SU-DHL-6 (cell line): ENCODE measurements around the gene SYT9.

Source experiments
- H2AFZ ChIP-seq: fragments of 200-600 bp; sonication (generic); 2 replicates; pipeline ENCODE4 v1.6.1; 2014; ENCODE audit warnings: low read depth, mild to moderate bottlenecking, moderate library complexity, mixed read lengths, antibody characterized with exemption, low read length; ENCODE audit not compliant: severe bottlenecking
- H3F3A ChIP-seq: fragments of 200-600 bp; shearing (Covaris generic); 2 replicates; pipeline ENCODE4 v1.6.0; 2016; ENCODE audit warnings: antibody characterized with exemption, mild to moderate bottlenecking; ENCODE audit not compliant: insufficient read depth
- H3K27ac ChIP-seq: fragments of 200-600 bp; sonication (generic); 2 replicates; pipeline ENCODE4 v1.5.1; 2016; ENCODE audit warnings: low read depth, mild to moderate bottlenecking, low read length, moderate library complexity, mixed read lengths
- H3K27me3 ChIP-seq: fragments of 200-600 bp; sonication (generic), shearing (Covaris generic); 2 replicates; pipeline ENCODE4 v1.6.0; 2014; ENCODE audit warnings: mild to moderate bottlenecking, low read length
- H3K36me3 ChIP-seq: fragments of 200-600 bp; sonication (generic); 2 replicates; pipeline ENCODE4 v1.6.1; 2014; ENCODE audit warnings: mild to moderate bottlenecking, low read length, mixed read lengths
- H3K4me2 ChIP-seq: fragments of 300-600, 200-600 bp; shearing (Covaris generic), sonication (generic); 2 replicates; pipeline ENCODE4 v1.6.0; 2014; ENCODE audit warnings: low read length, low read depth, mild to moderate bottlenecking; ENCODE audit not compliant: poor library complexity, severe bottlenecking
- H3K4me3 ChIP-seq: fragments of 200-600 bp; sonication (generic); 2 replicates; pipeline ENCODE4 v1.5.1; 2014; ENCODE audit warnings: antibody characterized with exemption, low read length, mild to moderate bottlenecking, mixed read lengths; ENCODE audit not compliant: insufficient read depth, poor library complexity, severe bottlenecking
- H3K79me2 ChIP-seq: fragments of 200-600 bp; sonication (generic); 2 replicates; pipeline ENCODE4 v1.6.1; 2014; ENCODE audit warnings: mild to moderate bottlenecking, low read length, moderate library complexity; ENCODE audit not compliant: insufficient read depth
- H3K9ac ChIP-seq: fragments of 200-600 bp; sonication (generic); 2 replicates; pipeline ENCODE4 v1.7.0; 2014; ENCODE audit warnings: mild to moderate bottlenecking, low read length
- H3K9me2 ChIP-seq: fragments of 200-600 bp; sonication (generic); replicated peaks from 2 replicates; pipeline ENCODE4 v1.6.1; 2014; ENCODE audit warnings: low read length; ENCODE audit not compliant: insufficient read depth
- H3K9me3 ChIP-seq: fragments of 200-600 bp; sonication (generic); 2 replicates; pipeline ENCODE4 v1.6.1; 2014; ENCODE audit warnings: low read length, mixed read lengths; ENCODE audit not compliant: insufficient read depth
- H4K20me1 ChIP-seq: fragments of 200-600 bp; sonication (generic); 2 replicates; pipeline ENCODE4 v1.6.1; 2014; ENCODE audit warnings: low read depth, mild to moderate bottlenecking, antibody characterized with exemption, low read length, moderate library complexity, mixed read lengths
- EZH2phosphoT487 ChIP-seq: fragments of 200-600 bp; sonication (generic), shearing (Covaris generic); conservative IDR thresholded peaks from 2 replicates; pipeline ENCODE4 v1.6.1; 2018; ENCODE audit warnings: mild to moderate bottlenecking, antibody characterized with exemption, low read length, moderate library complexity, mixed read lengths
- TF ChIP-seq, protein P1 (sequence below): fragments of 200-600 bp; sonication (generic); IDR thresholded peaks from one replicate; pipeline ENCODE4 v1.5.1; 2017; ENCODE audit warnings: antibody characterized with exemption, mild to moderate bottlenecking, low read length, moderate library complexity; ENCODE audit not compliant: insufficient read depth, poor library complexity, severe bottlenecking

The SYT9 gene

DNA sequence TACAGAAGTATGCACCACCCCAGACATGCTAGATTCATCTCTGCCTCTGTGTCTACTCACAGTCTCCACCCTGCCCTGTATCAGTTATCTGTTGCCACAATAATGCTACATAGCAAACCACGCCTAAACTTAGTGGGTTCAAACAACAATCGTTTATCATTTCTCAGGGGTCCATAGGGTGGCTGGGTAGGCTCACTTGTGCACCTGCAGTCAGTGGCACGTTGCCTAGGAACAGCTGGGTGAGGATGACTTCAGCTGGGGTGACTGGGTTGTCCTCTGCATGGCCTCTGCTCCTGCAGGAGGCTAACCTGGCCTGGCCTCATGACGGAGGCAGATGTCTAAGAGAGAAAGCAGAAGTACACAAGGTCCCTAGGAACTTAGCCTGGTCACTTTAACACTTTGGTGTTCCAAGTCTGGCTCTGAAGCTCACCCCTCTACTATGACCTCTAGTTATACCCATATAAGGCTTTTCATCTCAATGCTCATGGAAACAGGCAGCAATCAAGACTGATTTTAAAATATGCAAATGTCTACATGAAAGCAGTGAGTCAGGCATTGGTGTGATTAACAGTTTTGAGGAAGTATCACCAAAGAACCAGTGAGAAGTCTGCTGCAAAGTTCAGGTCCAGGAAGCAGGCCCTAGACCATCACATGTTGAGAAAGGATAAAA is 244.3 kb downstream of the SYT9 start:
- no peak overlapping the region for H3K4me3 ChIP-seq
- H3K9me3 ChIP-seq: no peaks in the 10 kb centered on the region
- H3K4me2 ChIP-seq: peak overlapping the region; percentile 20
- H3K27me3 ChIP-seq: no peaks in the 10 kb centered on the region
- H3K9ac ChIP-seq: no peak overlapping the region
- peak overlapping the region; percentile 37 for H3K27ac ChIP-seq
- H3K36me3 ChIP-seq: no peaks in the 10 kb centered on the region
- peak overlapping the region; percentile 50 for H2AFZ ChIP-seq
- no peaks in the 10 kb centered on the region for H3F3A ChIP-seq
- no peaks in the 10 kb centered on the region for H3K79me2 ChIP-seq
- H3K9me2 ChIP-seq: no peaks in the 10 kb centered on the region
- no peak for TF ChIP-seq EZH2phosphoT487
- TF ChIP-seq, protein P1, sequence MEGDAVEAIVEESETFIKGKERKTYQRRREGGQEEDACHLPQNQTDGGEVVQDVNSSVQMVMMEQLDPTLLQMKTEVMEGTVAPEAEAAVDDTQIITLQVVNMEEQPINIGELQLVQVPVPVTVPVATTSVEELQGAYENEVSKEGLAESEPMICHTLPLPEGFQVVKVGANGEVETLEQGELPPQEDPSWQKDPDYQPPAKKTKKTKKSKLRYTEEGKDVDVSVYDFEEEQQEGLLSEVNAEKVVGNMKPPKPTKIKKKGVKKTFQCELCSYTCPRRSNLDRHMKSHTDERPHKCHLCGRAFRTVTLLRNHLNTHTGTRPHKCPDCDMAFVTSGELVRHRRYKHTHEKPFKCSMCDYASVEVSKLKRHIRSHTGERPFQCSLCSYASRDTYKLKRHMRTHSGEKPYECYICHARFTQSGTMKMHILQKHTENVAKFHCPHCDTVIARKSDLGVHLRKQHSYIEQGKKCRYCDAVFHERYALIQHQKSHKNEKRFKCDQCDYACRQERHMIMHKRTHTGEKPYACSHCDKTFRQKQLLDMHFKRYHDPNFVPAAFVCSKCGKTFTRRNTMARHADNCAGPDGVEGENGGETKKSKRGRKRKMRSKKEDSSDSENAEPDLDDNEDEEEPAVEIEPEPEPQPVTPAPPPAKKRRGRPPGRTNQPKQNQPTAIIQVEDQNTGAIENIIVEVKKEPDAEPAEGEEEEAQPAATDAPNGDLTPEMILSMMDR: no peak
- H4K20me1 ChIP-seq: no peaks in the 10 kb centered on the region

GRCh38 chr11:7498193-7498592 is 246.5 kb downstream of the SYT9 start:
- no peaks in the 10 kb centered on the region for H3K79me2 ChIP-seq
- H3K9me3 ChIP-seq: no peaks in the 10 kb centered on the region
- no peaks in the 10 kb centered on the region for H3K9me2 ChIP-seq
- no peak overlapping the region for H3K9ac ChIP-seq
- no peak overlapping the region for H3K4me2 ChIP-seq
- TF ChIP-seq EZH2phosphoT487: no peak
- TF ChIP-seq, protein P1: no peak
- H3K36me3 ChIP-seq: no peaks in the 10 kb centered on the region
- H3K27me3 ChIP-seq: no peaks in the 10 kb centered on the region
- no peak overlapping the region for H2AFZ ChIP-seq
- no peaks in the 10 kb centered on the region for H4K20me1 ChIP-seq
- no peak overlapping the region for H3K4me3 ChIP-seq
- no peak overlapping the region for H3K27ac ChIP-seq
- H3F3A ChIP-seq: no peaks in the 10 kb centered on the region

GRCh38 chr11:7499081-7499480 is 247.4 kb downstream of the SYT9 start:
- Histone ChIP-seq H3K27ac (no peak overlapping the region), H3F3A (no peaks in the 10 kb centered on the region)

More at GRCh38 chr11:7499081-7499480, 247.4 kb downstream of the SYT9 start:
- H3K9me2 ChIP-seq: no peaks in the 10 kb centered on the region
- H3K9me3 ChIP-seq: no peaks in the 10 kb centered on the region
- no peak overlapping the region for H3K4me2 ChIP-seq
- TF ChIP-seq, protein P1: no peak
- TF ChIP-seq EZH2phosphoT487: no peak
- no peak overlapping the region for H2AFZ ChIP-seq
- H3K79me2 ChIP-seq: no peaks in the 10 kb centered on the region
- no peaks in the 10 kb centered on the region for H3K27me3 ChIP-seq
- no peaks in the 10 kb centered on the region for H4K20me1 ChIP-seq
- H3K4me3 ChIP-seq: no peak overlapping the region
- H3K9ac ChIP-seq: no peak overlapping the region
- H3K36me3 ChIP-seq: no peaks in the 10 kb centered on the region
